HCT116 (cell line): Measurements from ENCODE around the gene HOXB3. TPM values are rescaled to one million over a fixed set of nuclear protein-coding genes. Genes with fewer than 3 reads are reported as not detected.

Experiments used
- ATAC-seq: fragments of 200-7000 bp; cut with Tn5 transposase; 2 replicates; pipeline ENCODE4 v1.9.1; 2020; ENCODE audit warnings: mild to moderate bottlenecking, moderate library complexity
- BruUV-seq: library from RNA; stranded (reverse); fragments of 400-500 nt; replicated peaks from 2 replicates; lab custom pipeline; 2021; lab: Mats Ljungman, UMichigan
- CTCF ChIA-PET: fragments of 300-600 bp; sonication (Branson Sonifier 250); formaldehyde crosslinking; loops from one replicate; lab custom pipeline; 2021; ENCODE audit warnings: antibody characterized with exemption; lab: Charles Lee
- POLR2A ChIA-PET: fragments of 300-600, 350-600 bp; sonication (Branson Sonifier 250); formaldehyde crosslinking; loops from one replicate; lab custom pipeline; 2021; ENCODE audit warnings: antibody characterized with exemption; lab: Charles Lee
- RAD21 ChIA-PET, 2 experiments: fragments of 300-600 bp; sonication (Branson Sonifier 250); formaldehyde crosslinking; loops; one replicate each; lab custom pipeline; 2023; ENCODE audit warnings: low total read pairs in 2 of 2; ENCODE audit not compliant: uncharacterized antibody in 2 of 2, unreplicated experiment in 2 of 2, low non-redundant PET in 1 of 2; lab: Charles Lee
- DNase-seq: peaks from one replicate; pipeline ENCODE4 v3.0.0-alpha.2; 2010; ENCODE audit warnings: low read depth, low spot score
- H2AFZ ChIP-seq: fragments of 200-600 bp; shearing (Covaris generic), sonication (generic); 2 replicates; pipeline ENCODE4 v1.6.1; 2017; ENCODE audit warnings: low read depth, mixed run types, mixed read lengths, antibody characterized with exemption, low read length; ENCODE audit not compliant: poor library complexity, severe bottlenecking
- H3K27ac ChIP-seq: 2 replicates; pipeline ENCODE4 v1.5.1; 2012; ENCODE audit warnings: low read depth, low read length
- H3K27me3 ChIP-seq: fragments of 200-600 bp; sonication (generic); 2 replicates; pipeline ENCODE4 v1.6.1; 2016; ENCODE audit warnings: mixed run types, low read length, mixed read lengths; ENCODE audit not compliant: insufficient read depth
- H3K36me3 ChIP-seq, 2 experiments: fragments of 200-500 bp in 1 of 2; fragments of 200-600 bp in 1 of 2; sonication (Bioruptor generic) in 1 of 2; sonication (generic) in 1 of 2; 2 replicates each; pipeline versions ENCODE4 v1.5.1 to v1.6.1; 2014 to 2016; ENCODE audit warnings: low read length in 2 of 2, inconsistent platforms in 1 of 2, mixed read lengths in 1 of 2, mixed run types in 1 of 2; ENCODE audit not compliant: insufficient read depth in 2 of 2, control insufficient read depth in 1 of 2
- H3K4me1 ChIP-seq, 2 experiments: fragments of 200-600 bp in 1 of 2; sonication (generic) in 1 of 2; 2 replicates each; pipeline versions ENCODE4 v1.5.1 to v1.6.1; 2012 to 2017; ENCODE audit warnings: low read length in 2 of 2, inconsistent platforms in 1 of 2, mild to moderate bottlenecking in 1 of 2, mixed read lengths in 1 of 2, mixed run types in 1 of 2, moderate library complexity in 1 of 2; ENCODE audit not compliant: insufficient read depth in 2 of 2, control insufficient read depth in 1 of 2
- H3K4me2 ChIP-seq: fragments of 200-600 bp; sonication (generic); 2 replicates; pipeline ENCODE4 v1.6.1; 2017; ENCODE audit warnings: mixed run types, low read length, mixed read lengths
- H3K4me3 ChIP-seq, 2 experiments: fragments of 200-600 bp in 1 of 2; sonication (generic) in 1 of 2; replicated peaks in 1 of 2; 2 replicates each; pipeline ENCODE4 v1.5.1; 2011 to 2016; ENCODE audit warnings: low read length in 2 of 2, control low read depth in 1 of 2, low read depth in 1 of 2, mild to moderate bottlenecking in 1 of 2, mixed read lengths in 1 of 2, mixed run types in 1 of 2
- H3K79me2 ChIP-seq: fragments of 200-600 bp; sonication (generic); 2 replicates; pipeline ENCODE4 v1.6.1; 2017; ENCODE audit warnings: mild to moderate bottlenecking, mixed run types, low read length, moderate library complexity, mixed read lengths; ENCODE audit not compliant: insufficient read depth
- H3K9ac ChIP-seq: fragments of 200-600 bp; sonication (generic); 2 replicates; pipeline ENCODE4 v1.6.1; 2016; ENCODE audit warnings: low read length, mixed read lengths
- H3K9me2 ChIP-seq: fragments of 200-600 bp; sonication (generic), shearing (Covaris generic); 2 replicates; pipeline ENCODE4 v1.6.1; 2017; ENCODE audit warnings: mixed run types, mild to moderate bottlenecking, moderate library complexity; ENCODE audit not compliant: insufficient read depth
- H3K9me3 ChIP-seq, 2 experiments: fragments of 200-500 bp in 1 of 2; fragments of 200-600 bp in 1 of 2; sonication (Bioruptor generic) in 1 of 2; sonication (generic) in 1 of 2; 2 replicates each; pipeline ENCODE4 v1.6.1; 2014 to 2017; ENCODE audit warnings: low read length in 2 of 2, mixed read lengths in 2 of 2, inconsistent platforms in 1 of 2, low read depth in 1 of 2, mild to moderate bottlenecking in 1 of 2, mixed run types in 1 of 2, moderate library complexity in 1 of 2; ENCODE audit not compliant: control insufficient read depth in 1 of 2, insufficient read depth in 1 of 2
- H4K20me1 ChIP-seq: fragments of 200-600 bp; sonication (generic), shearing (Covaris generic); 2 replicates; pipeline ENCODE4 v1.6.1; 2017; ENCODE audit warnings: mixed run types, mild to moderate bottlenecking, moderate library complexity; ENCODE audit not compliant: insufficient read depth
- CBX3 ChIP-seq: IDR thresholded peaks from 2 replicates; pipeline ENCODE4 v1.6.1; 2012; ENCODE audit warnings: low read depth
- CEBPB ChIP-seq: IDR thresholded peaks from 2 replicates; pipeline ENCODE4 v1.6.1; 2012; ENCODE audit warnings: low read depth
- EGR1 ChIP-seq: IDR thresholded peaks from 2 replicates; pipeline ENCODE4 v1.6.1; 2012; ENCODE audit warnings: low read depth
- ELF1 ChIP-seq: IDR thresholded peaks from 2 replicates; pipeline ENCODE4 v1.6.1; 2012; ENCODE audit warnings: low read depth, borderline replicate concordance
- EZH2 ChIP-seq: fragments of 200-600 bp; sonication (generic); IDR thresholded peaks from 2 replicates; pipeline ENCODE4 v1.6.1; 2017; ENCODE audit warnings: antibody characterized with exemption, mixed run types
- EZH2phosphoT487 ChIP-seq: fragments of 200-600 bp; IDR thresholded peaks from 2 replicates; pipeline ENCODE4 v1.6.1; 2018; ENCODE audit warnings: antibody characterized with exemption, borderline replicate concordance
- FOSL1 ChIP-seq: IDR thresholded peaks from 2 replicates; pipeline ENCODE4 v1.6.1; 2012; ENCODE audit warnings: low read depth
- JUND ChIP-seq: IDR thresholded peaks from 2 replicates; pipeline ENCODE4 v1.6.1; 2012
- POLR2A ChIP-seq: IDR thresholded peaks from 2 replicates; pipeline ENCODE4 v1.7.0; 2011; ENCODE audit warnings: borderline replicate concordance; ENCODE audit not compliant: insufficient read depth, insufficient read length; ENCODE audit errors: extremely low read depth
- POLR2AphosphoS5 ChIP-seq: IDR thresholded peaks from 2 replicates; pipeline ENCODE4 v1.6.1; 2011; ENCODE audit warnings: mild to moderate bottlenecking, low read depth, low read length, moderate library complexity
- RAD21 ChIP-seq: IDR thresholded peaks from 2 replicates; pipeline ENCODE4 v1.6.1; 2012; ENCODE audit warnings: low read depth, mild to moderate bottlenecking
- REST ChIP-seq: IDR thresholded peaks from 2 replicates; pipeline ENCODE4 v1.6.1; 2012; ENCODE audit warnings: low read depth
- SP1 ChIP-seq: IDR thresholded peaks from 2 replicates; pipeline ENCODE4 v1.6.1; 2012; ENCODE audit warnings: low read depth
- SRF ChIP-seq: IDR thresholded peaks from 2 replicates; pipeline ENCODE4 v1.6.1; 2012; ENCODE audit warnings: low read depth
- TCF7L2 ChIP-seq: IDR thresholded peaks from 2 replicates; pipeline ENCODE4 v1.7.0; 2011; ENCODE audit warnings: borderline replicate concordance, inconsistent platforms; ENCODE audit not compliant: insufficient read depth, insufficient read length; ENCODE audit errors: extremely low read depth
- YY1 ChIP-seq: IDR thresholded peaks from 2 replicates; pipeline ENCODE4 v1.6.1; 2011; ENCODE audit warnings: low read length, low read depth, moderate library complexity, mild to moderate bottlenecking; ENCODE audit not compliant: insufficient replicate concordance; ENCODE audit errors: extremely low read depth
- ZFX ChIP-seq: fragments of 450-650 bp; IDR thresholded peaks from 2 replicates; pipeline ENCODE4 v1.6.1; 2017
- ZNF274 ChIP-seq: fragments of 200-500 bp; sonication (Bioruptor generic); IDR thresholded peaks from 2 replicates; pipeline ENCODE4 v1.6.1; 2014; ENCODE audit warnings: mild to moderate bottlenecking, low read depth, low read length, inconsistent platforms
- intact Hi-C: fragments of 100-400 bp; cut with micrococcal nuclease; formaldehyde crosslinking; loops from 2 replicates; pipeline ENCODE4 v1.10.0; 2022
- total RNA-seq: library from RNA; stranded (reverse); gene quantifications from one replicate; pipeline ENCODE4 v1.2.1, GENCODE V29; 2021; ENCODE audit not compliant: unreplicated experiment
- TF ChIP-seq, protein P1 (sequence below): IDR thresholded peaks from 2 replicates; pipeline ENCODE4 v1.6.1; 2012
- TF ChIP-seq, protein P2 (sequence below): IDR thresholded peaks from 2 replicates; pipeline ENCODE4 v1.6.1; 2012

HOXB3 gene
- total RNA-seq, 1 experiment from 2014 or later: 19.8 TPM

DNA sequence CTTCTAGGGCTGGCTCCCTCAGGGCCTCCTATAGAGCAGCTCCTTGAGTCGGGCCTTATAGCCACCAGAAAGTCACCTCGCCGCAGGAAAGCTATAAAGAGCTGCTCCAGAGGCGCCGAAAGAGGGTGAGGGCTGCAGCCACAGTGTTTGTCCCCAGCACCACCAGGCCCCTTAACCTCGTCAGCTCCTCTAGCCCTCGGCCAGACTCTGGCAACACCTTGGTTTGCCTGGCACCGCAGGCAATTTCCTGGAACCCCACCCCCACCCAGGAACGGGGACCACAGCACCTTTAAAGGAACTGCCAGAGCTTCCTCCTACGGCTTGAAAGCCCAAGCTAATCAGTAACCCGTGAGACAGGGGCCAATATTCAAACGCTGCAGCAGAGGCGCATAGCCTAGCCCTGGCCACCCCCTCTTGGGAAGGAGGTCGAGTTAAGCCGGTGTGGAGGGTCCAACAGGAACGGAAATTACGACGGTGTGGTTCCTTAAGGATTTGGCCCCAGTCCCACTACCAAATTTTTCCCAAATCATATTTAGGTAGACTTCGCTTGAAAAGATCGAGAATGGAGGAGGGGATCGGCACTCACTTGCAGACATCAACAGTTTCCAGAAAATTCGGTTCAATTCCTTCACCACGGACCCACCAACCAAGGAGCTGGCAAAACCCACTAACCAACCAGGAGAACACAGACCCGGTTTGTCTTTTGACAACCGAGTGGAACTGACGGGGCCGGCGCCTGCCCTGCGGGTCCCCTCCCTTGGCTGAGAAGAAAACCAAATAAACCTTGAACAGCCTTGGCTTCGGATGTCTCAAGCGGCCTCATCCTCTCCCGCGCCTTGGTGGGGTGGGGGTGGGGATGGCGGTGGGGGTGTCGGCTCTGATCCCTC is 11.7 kb upstream of the HOXB3 start:
- peak overlapping the region; percentile 82 for H3K4me2 ChIP-seq
- POLR2A ChIA-PET: interaction anchor here (0.6 to 2.1 kb wide), 4 partner anchors 11 to 25 kb away, joined by 3 to 6 read pairs (median 4); partner anchors contain the start of genes HOXB8 and HOXB9
- peaks cover 90% of the 10 kb centered on the region for H3K79me2 ChIP-seq
- H3K36me3 ChIP-seq: peaks cover 5 to 18% of the 10 kb centered on the region in 2 experiments; a peak in 3 of 4 replicates
- no TSS peak for BruUV-seq
- H2AFZ ChIP-seq: no peak overlapping the region
- DNase-seq: no peak
- RAD21 ChIA-PET: interaction anchor here in 1 of 2 experiments (0.6 kb wide), 1 partner anchor 8 kb away, joined by 9 read pairs; no protein-coding TSS in a partner anchor
- peak overlapping the region; percentile 83 for H3K9ac ChIP-seq
- peak overlapping the region; percentile 78 to 87 for H3K4me3 ChIP-seq
- H4K20me1 ChIP-seq: peaks cover 4% of the 10 kb centered on the region; the same call in 1 of the 2 replicates
- peak overlapping the region; percentile 47 for H3K27ac ChIP-seq
- no peaks in the 10 kb centered on the region for H3K9me3 ChIP-seq
- H3K9me2 ChIP-seq: no peaks in the 10 kb centered on the region
- H3K27me3 ChIP-seq: no peaks in the 10 kb centered on the region
- no peak for ATAC-seq
- H3K4me1 ChIP-seq: peaks cover 35 to 52% of the 10 kb centered on the region in 2 experiments
- CTCF ChIA-PET: interaction anchor here (0.7 to 1.8 kb wide), 2 partner anchors 8 to 385 kb away, joined by 5 read pairs; no protein-coding TSS in a partner anchor
- TF ChIP-seq ELF1 (no peak), RAD21 (no peak), SRF (no peak), FOSL1 (no peak), SP1 (no peak), ZNF274 (no peak), EZH2phosphoT487 (no peak), JUND (no peak), POLR2A (no peak), YY1 (no peak), REST (no peak), ZFX (no peak), EGR1 (no peak), CBX3 (no peak), EZH2 (no peak), CEBPB (no peak), TCF7L2 (no peak), POLR2AphosphoS5 (no peak)
- TF ChIP-seq, protein P1, sequence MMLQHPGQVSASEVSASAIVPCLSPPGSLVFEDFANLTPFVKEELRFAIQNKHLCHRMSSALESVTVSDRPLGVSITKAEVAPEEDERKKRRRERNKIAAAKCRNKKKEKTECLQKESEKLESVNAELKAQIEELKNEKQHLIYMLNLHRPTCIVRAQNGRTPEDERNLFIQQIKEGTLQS: no peak
- TF ChIP-seq, protein P2, sequence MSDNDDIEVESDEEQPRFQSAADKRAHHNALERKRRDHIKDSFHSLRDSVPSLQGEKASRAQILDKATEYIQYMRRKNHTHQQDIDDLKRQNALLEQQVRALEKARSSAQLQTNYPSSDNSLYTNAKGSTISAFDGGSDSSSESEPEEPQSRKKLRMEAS: no peak
- intact Hi-C loops: no loop called here
